Parathyroid adenoma (tissue), 2 donors: ENCODE results near the gene BIN2.
"Not testable (repeated sequence)": the region's sequence is repeated elsewhere in the genome, so short reads cannot be mapped to it uniquely, and the experiment has no call there.

ENCODE experiments used
- H2AFZ ChIP-seq: fragments of 300-600 bp; sonication (generic); one replicate; pipeline ENCODE4 v1.7.0; 2017; ENCODE audit warnings: antibody characterized with exemption, mild to moderate bottlenecking
- H3K27ac ChIP-seq: fragments of 300-600 bp; sonication (generic); one replicate; pipeline ENCODE4 v1.7.0; 2017
- H3K27me3 ChIP-seq: fragments of 300-600 bp; sonication (generic); one replicate; pipeline ENCODE4 v1.7.0; 2017; ENCODE audit warnings: low read length; ENCODE audit not compliant: control insufficient read depth, insufficient read depth
- H3K36me3 ChIP-seq: fragments of 300-600 bp; sonication (generic); one replicate; pipeline ENCODE4 v1.7.0; 2017; ENCODE audit warnings: low read length; ENCODE audit not compliant: control insufficient read depth, insufficient read depth
- H3K4me1 ChIP-seq: fragments of 300-600 bp; sonication (generic); one replicate; pipeline ENCODE4 v1.7.0; 2017; ENCODE audit warnings: control low read depth
- H3K4me2 ChIP-seq: fragments of 300-600 bp; sonication (generic); one replicate; pipeline ENCODE4 v1.7.0; 2017; ENCODE audit warnings: low read length
- H3K4me3 ChIP-seq: fragments of 300-600 bp; sonication (generic); one replicate; pipeline ENCODE4 v1.7.0; 2017; ENCODE audit warnings: low read depth, low read length
- H3K79me2 ChIP-seq: fragments of 300-600 bp; sonication (generic); one replicate; pipeline ENCODE4 v1.7.0; 2017; ENCODE audit warnings: control low read depth
- H3K9ac ChIP-seq: fragments of 300-600 bp; sonication (generic); one replicate; pipeline ENCODE4 v1.7.0; 2017; ENCODE audit warnings: mild to moderate bottlenecking
- H3K9me3 ChIP-seq: fragments of 300-600 bp; sonication (generic); one replicate; pipeline ENCODE4 v1.7.0; 2017; ENCODE audit warnings: low read length; ENCODE audit not compliant: control insufficient read depth
- CTCF ChIP-seq: fragments of 300-600 bp; sonication (generic); IDR thresholded peaks from one replicate; pipeline ENCODE4 v1.7.0; 2017; ENCODE audit warnings: antibody characterized with exemption, mild to moderate bottlenecking
- donor health status: primary hyperparathyroidism.

BIN2 gene

GRCh38 chr12:51306507-51306906 is 17.5 kb downstream of the BIN2 start:
- Histone ChIP-seq H3K9me3 (no peaks in the 10 kb centered on the region), H3K27me3 (no peaks in the 10 kb centered on the region), H3K4me2 (no peak overlapping the region), H3K4me3 (no peak overlapping the region), H3K27ac (no peak overlapping the region), H2AFZ (no peak overlapping the region), H3K79me2 (no peaks in the 10 kb centered on the region), H3K36me3 (no peaks in the 10 kb centered on the region), H3K4me1 (no peaks in the 10 kb centered on the region), H3K9ac (no peak overlapping the region)
- no peak for TF ChIP-seq CTCF

- not testable (repeated sequence) for H3K27ac ChIP-seq, H3K4me1 ChIP-seq, H3K9me3 ChIP-seq, H3K9ac ChIP-seq, H3K27me3 ChIP-seq, H3K36me3 ChIP-seq, H3K4me3 ChIP-seq, H2AFZ ChIP-seq, H3K79me2 ChIP-seq, H3K4me2 ChIP-seq
These were observed 23.2 kb downstream of the BIN2 start for GRCh38 chr12:51300768-51301167.

GRCh38 chr12:51295651-51296050 is 28.3 kb downstream of the BIN2 start:
- Histone ChIP-seq H3K4me2 (no peak overlapping the region), H3K27ac (no peak overlapping the region), H3K9me3 (no peaks in the 10 kb centered on the region), H3K4me3 (no peak overlapping the region), H3K79me2 (no peaks in the 10 kb centered on the region), H3K27me3 (no peaks in the 10 kb centered on the region), H3K4me1 (no peaks in the 10 kb centered on the region), H3K9ac (no peak overlapping the region), H2AFZ (no peak overlapping the region), H3K36me3 (no peaks in the 10 kb centered on the region)
- TF ChIP-seq CTCF = no peak

GRCh38 chr12:51294097-51294496 is 29.9 kb downstream of the BIN2 start:
- not testable (repeated sequence) for H3K79me2 ChIP-seq, H3K4me1 ChIP-seq, H3K27ac ChIP-seq, H3K9ac ChIP-seq, H3K9me3 ChIP-seq, H3K4me2 ChIP-seq, H2AFZ ChIP-seq, H3K36me3 ChIP-seq, H3K27me3 ChIP-seq, H3K4me3 ChIP-seq

GRCh38 chr12:51293696-51294095 is 30.3 kb downstream of the BIN2 start:
- no peak for TF ChIP-seq CTCF
- Histone ChIP-seq H3K4me2 (no peak overlapping the region), H2AFZ (no peak overlapping the region), H3K9me3 (no peaks in the 10 kb centered on the region), H3K9ac (no peak overlapping the region), H3K79me2 (no peaks in the 10 kb centered on the region), H3K27me3 (no peaks in the 10 kb centered on the region), H3K4me1 (no peaks in the 10 kb centered on the region), H3K27ac (no peak overlapping the region), H3K4me3 (no peak overlapping the region), H3K36me3 (no peaks in the 10 kb centered on the region)

GRCh38 chr12:51291603-51292513 is 32.1 kb downstream of the BIN2 start:
- H3K36me3 ChIP-seq, H3K4me1 ChIP-seq, H3K9ac ChIP-seq, H2AFZ ChIP-seq, H3K27ac ChIP-seq, H3K79me2 ChIP-seq, H3K27me3 ChIP-seq, H3K4me2 ChIP-seq, H3K4me3 ChIP-seq, H3K9me3 ChIP-seq: not testable (repeated sequence)
